ENCODE results near the gene ATP4A.
A peak's percentile ranks its signal among the peaks of the same experiment; 100 is the strongest.

Gene ATP4A

DNA sequence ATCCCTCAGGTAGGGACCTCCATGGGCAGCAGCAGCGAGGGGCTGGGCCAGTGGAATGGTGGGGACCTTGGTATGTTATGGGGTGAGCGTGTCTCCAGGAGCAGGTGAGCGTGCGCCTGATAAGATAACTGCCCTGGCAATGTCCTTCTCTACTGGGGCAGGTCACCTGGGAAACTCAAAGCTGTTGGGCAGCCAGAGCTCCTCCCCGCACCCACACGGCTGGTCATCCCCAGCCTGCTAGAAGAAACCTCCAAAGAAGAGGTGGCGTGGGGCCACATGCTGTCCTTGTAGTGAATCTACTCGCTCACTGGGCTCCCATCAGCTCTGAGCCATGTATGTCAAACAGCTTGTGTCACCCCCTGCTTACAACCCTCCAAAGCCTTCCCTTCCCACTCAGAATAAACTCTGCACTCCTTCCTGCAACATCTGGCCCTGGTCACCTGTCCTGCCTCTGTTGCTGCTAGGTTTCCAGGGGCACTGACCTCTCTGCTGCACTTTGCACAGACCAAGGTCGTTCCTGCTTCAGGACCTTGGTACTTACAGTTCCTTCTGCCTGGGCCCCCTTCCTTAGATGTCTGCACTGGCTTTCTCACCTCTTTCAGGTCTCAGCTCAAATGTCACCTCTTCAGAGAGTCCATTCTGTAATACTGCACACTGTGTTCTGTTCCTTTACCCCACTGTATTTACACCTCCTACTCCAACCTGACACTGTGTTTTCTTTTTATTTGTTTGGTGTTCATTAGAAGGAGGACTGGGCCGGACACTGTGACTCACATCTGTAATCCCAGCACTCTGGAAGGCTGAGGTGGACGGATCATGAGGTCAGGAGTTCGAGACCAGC is 1.8 kb upstream of the ATP4A start:
- DNase-seq (ENCODE audit: low read depth), result no peak

DNA sequence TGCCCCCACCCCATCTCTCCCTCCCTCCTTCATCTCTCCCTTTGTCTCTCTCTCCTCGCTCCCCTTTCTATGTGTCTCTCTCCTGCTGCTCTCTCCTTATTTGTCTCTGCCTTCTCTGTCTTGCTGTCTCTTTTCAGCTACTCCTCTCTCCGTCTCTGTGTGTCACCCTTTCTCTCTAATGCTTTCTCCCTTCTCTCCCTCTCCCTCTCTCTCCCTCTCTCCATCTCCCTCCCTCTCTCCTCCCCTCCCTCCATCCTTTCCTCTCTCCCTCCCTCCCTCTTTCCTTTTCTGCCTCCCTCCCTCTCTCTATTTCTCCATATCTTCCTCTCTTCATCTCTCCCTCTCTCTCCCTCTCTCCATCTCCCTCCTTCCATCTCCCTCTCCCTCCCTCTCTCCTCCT is 682 bp downstream of the ATP4A start:
- no peak for DNase-seq (ENCODE audit: low read depth)

DNA sequence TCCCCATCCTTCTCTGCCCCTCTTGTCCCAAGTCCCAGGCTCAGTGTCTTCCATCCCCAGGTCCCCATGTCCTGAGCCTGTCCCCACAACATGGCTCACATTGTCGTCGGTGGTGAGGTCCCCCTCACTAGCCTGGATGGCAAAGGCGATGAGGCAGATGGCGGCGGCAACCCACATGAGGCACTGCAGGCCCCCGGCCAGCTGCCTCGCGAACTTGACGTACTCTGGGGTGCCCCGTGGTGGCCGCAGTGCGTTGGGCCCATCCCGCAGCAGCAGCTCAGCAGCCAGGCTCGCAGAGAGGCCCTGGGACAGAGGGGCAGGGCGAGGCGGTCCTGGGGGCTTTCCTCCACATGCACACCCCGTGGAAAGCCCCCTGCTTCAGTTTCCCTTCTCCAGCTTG is 1.1 kb downstream of the ATP4A start:
- DNase-seq (ENCODE audit: low read depth), result no peak

DNA sequence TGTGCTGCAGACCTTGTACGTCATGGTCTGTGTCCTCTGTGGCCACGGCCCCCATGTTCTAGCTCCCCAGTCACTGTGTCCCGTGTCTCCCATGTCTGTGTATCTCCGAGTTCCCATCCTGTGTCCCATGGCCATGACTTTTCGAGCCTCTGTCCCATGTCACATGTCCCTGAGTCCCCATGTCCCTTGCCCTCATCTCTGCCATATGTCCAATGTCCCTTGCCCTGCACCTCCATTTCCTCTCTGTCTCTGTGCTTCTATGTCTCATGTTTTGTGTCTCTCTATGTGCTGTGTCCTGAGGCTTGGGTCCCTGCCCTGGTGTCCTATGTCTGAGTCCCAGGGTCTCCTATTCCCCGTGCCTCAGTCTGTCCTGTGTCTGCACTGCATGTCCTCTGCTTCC is 2.0 kb downstream of the ATP4A start:
- DNase-seq (ENCODE audit: low read depth), result no peak

DNA sequence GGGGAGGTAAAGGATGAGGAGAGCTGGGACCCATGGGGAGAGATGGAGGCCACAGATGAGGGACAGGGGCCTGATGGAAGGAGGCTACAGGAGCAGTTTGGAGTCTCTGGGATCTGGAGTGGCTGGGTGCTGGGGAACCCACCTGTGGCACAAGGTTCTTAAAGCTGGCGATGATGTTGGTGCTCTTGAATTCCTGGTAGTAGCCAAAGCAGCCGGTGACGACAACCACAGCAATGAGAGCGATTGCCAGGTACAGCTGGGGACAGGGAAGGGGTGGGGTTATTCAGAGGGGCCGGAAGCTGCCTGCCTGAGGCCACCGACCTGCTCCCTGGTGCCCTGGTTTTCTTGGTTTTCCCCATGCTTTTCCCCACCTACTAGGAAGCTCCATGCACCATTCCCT is 2.8 kb downstream of the ATP4A start:
- no peak for DNase-seq (ENCODE audit: low read depth)

DNA sequence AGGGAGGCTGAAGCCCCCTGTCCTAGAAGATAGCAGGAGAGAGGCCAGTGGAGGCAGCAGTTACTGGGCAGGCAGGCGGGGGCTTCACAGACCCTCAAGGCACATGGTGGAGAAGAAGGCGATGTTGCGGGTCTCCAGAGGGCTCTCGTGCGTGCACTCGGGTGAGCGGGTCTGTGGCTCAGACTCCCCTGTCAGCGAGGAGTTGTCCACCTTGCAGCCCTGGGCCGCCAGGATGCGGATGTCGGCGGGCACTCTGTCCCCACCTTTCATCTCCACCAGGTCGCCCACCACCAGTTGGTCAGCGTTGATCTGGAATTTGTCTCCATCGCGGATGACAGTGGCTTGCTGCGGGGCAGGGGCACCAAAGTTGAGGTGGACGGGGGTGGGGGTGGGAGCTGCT is 3.2 kb downstream of the ATP4A start:
- DNase-seq (ENCODE audit: low read depth), result no peak

DNA sequence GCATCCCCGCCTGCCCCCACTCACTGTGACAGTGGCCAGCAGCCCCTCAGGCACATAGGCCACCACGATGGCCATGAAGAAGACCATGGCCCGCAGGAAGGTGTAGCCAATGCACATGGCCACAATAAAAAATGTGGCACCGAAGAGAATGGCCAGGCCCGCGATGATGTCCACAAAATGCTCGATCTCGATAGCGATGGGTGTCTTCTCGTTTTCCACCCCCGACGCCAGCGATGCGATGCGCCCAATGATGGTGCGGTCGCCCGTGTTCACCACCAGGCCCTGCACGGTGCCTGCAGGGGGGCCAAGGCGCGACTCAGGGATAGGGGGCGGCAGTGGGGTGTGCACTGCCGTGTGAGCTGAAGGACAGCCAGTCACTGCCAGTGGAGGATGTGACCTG is 3.7 kb downstream of the ATP4A start:
- no peak for DNase-seq (ENCODE audit: low read depth)

DNA sequence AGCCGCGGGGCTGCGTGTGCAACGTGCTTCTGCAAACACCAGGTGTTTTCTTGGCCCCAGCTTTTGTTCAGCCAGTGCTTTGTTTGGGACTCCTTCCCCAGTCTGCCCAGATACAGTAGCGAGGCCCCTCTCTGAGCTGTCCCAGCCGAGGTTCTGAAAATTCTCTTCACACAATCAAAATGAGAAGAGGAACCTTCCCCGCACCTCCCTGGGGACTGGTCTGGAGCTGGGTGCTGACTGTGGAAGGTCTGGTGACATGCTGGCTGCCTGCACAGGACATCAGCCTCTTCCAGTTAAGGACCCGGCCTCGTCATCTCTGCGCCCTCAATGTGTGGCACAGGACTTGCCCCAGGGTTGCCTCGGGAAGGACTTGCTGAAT is 4.2 kb downstream of the ATP4A start:
- no peak for DNase-seq (ENCODE audit: low read depth)

DNA sequence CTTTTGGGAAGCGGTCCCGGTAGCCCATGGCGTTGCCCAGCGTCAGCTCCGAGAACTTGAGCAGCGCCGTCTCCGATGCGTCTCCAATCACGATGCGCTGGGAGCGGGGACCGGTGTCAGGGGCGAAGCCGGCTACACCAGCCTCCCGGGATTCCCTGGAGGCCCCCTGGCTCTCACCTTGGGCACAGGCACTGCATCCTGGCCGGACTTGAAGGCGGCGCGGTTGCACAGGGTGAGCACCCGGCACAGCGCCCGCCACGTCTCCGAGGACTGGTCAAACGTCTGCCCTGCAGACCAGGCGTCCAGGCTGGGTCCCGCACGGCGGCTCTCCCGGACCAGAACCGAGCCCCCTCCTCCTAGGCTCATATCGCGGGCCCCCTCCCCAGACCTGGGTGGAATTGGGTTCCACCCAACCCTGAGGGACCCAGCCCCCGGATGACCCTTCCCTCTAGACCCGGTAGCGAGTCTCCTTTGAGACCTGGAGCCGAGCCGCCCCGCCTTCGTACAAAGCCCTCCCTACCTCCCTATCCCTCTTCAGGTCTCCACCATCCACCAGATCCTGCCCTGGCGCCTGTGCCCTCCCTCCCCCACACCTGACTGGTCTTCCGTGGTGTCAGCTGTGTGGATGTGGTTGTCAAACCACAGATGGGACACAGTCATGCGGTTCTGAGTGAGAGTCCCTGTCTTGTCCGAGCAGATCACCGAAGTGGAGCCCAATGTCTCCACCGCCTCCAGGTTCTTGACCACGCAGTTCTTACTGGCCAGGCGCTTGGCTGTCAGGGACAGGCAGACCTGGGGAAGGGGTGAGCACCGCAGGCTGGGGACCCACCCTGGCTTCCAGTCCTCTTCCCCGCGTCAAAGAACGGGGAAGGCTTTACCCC is 4.8 kb downstream of the ATP4A start:
- DNase-seq (ENCODE audit: low read depth), result no peak

DNA sequence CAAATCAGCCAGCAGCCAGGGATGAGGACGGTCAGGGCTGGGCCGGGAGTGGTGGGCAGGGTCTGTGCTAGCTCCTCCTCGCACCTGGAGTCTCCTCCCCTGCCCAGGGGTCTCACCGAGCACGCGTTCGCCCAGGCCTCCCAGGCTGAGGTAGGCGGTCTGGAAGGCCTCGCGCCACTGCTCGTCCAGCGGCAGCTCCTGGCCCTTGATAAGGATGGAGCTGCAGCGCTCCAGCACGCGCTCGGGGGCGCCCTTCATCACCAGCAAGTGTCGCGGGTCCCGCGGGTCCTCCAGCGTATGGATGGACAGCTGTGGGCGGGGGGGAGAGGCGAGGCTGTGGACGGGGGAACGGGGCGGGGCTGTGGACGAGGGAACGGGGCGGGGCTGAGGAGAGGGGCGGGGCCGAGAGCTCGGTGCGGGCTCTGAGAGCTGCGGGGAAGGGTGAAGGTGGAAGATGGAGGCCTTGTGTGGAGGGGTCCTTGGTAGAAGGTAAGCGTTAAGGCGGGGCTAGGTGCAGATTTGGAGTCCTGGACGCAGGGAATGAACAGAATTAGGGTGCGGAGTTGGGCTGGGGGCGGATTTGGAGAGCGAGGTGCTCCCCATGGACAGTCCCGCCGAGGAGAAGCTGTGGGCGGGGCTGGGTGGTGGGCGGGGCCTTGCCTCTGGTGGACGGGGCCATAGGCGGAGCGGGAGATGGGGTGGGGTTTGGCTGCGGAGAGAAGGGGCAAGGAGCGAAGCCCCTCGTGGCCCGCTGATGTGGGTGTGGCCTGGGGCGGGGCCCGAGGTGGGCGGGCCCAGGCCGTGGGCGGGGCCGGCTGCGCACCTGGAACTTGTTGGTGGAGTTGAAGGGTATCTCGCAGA is 5.7 kb downstream of the ATP4A start:
- DNase-seq (ENCODE audit: low read depth), result peak; percentile 36

DNA sequence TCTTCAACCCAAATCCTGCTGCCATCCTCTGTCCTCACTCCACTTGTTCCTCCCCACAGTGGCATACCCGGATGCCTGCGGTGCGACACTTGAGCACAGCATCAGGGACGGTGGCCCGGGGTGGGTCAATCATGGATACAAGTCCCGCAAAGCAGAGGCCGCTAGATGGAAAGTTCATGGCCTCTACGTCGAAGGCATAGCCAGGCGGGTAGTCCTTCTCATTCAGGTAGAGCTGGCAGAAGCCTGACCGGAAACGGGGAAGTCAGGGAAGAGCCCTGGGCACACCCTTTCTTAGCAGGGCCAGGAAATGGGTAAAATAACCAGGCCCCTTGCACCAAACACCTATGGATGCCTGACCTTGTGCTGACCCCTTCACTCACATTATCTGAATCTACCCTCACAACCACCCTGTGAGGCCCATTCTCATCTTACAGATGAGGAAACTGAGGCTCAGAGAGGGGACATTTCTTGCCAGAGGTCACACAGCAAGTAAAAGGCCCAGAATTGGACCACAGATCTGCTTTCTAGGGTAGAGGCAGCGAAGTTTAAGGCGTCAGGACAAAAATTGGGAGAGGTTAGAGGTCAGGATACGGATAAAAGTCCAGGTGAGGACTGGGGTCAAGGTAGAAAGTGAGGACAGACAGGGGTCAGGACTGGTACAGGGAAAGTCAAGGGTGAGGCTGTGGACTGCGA is 6.5 kb downstream of the ATP4A start:
- no peak for DNase-seq (ENCODE audit: low read depth)

DNA sequence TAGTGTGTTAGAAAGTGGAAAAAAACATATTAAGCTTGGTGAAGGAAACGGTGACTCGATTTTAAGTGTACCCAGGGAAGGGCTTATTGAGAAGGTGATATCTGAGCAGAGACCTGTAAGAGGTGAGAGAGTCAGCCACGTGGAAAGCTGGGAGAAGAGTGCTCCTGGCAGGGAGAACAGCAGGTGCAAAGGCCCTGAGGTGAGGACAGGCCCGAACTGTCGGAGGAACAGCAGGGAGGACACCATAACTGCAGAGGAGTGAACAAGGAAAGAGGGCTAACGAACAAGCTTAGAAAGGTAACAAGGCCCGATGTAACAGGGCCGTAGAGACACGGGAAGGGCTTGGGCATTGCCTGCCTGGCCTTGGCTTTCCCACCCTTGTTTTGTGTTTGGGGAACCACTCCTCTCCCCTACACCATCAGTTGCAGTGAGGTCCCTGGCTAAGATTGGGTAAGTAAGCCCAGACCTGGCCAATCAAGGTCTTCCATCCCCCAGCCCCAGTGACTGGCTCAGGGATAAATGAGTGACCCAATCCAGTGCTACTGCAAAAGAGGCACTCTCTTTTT is 7.3 kb downstream of the ATP4A start:
- no peak for DNase-seq (ENCODE audit: low read depth)

DNA sequence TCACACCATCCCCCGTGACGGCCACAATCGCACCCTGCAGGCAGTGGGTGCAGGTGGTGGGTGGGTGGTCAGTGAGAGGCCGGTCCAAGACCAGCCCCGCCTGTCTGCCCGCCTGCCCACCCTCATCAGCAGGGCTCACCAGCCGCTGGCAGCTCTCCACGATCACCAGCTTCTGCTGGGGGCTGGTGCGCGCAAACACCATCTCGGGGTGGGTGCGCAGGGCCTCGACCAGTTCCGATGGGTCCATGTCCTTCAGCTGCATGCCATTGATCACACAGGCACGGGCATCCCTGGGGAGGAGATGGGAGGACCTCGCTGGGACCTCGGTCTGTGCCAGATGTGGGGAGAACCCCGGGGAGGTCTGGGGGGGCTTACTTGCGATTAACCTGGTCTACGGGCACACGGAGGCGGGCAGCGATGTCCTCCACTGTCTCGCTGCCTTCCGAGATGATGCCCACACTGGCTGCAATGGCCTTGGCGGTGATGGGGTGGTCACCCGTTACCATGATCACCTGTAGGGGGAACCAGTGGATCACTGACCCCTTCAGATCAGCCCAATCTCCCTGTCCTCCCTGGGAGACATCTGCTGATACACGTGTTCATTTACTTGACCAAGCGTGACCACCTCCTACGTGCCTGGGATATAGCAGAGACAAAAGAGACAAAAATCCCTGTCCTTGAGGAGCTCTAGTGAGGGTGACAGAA is 8.0 kb downstream of the ATP4A start:
- DNase-seq (ENCODE audit: low read depth), result no peak

DNA sequence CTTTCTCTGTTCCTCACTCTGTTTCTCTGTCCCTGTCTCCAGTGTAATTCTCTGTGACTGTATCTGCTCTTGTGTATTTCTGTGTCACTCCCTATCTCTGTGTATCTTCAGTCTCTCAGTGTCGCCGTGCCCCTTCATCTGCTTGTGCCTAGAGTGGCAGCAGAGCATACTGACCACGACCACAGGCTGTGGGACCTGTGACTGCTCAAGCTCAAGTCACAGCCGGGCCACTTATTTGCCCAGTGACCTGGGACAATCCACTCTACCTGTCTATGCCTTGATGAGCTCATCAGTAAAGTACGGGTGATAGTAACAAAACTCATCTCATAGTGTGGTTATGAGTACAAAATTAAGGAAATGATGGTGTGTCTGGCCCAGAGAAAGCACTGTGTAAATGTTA is 9.4 kb downstream of the ATP4A start:
- DNase-seq (ENCODE audit: low read depth), result no peak

DNA sequence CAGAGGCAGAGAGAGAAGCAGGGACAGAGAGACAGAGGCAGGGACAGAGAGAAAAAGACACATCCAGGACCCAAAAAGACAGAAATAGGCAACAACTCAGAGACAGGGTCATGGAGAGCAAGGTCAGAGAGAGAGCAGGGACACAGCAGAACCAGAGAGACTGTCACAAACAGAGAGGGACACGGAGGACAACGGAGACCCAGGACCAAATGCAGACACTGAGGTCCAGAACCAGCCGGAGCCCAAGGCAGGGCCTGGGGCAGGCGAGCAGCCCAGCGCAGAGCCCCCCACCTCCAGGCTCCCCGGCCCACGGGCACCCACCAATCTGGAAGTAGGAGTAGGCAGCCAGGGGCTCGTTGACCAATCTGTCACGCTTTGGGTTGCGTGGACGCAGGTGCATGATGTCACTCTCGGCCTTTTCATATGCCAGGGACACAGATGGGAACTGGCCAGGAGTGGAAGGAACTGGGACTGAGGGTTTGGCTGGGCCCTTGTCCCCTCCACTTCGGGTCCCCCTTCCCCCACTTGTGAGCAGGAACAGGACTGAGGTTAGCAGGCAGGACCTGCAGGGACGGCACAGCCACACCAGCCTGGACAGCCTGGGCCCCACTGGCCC is 10.0 kb downstream of the ATP4A start:
- DNase-seq (ENCODE audit: low read depth), result no peak

DNA sequence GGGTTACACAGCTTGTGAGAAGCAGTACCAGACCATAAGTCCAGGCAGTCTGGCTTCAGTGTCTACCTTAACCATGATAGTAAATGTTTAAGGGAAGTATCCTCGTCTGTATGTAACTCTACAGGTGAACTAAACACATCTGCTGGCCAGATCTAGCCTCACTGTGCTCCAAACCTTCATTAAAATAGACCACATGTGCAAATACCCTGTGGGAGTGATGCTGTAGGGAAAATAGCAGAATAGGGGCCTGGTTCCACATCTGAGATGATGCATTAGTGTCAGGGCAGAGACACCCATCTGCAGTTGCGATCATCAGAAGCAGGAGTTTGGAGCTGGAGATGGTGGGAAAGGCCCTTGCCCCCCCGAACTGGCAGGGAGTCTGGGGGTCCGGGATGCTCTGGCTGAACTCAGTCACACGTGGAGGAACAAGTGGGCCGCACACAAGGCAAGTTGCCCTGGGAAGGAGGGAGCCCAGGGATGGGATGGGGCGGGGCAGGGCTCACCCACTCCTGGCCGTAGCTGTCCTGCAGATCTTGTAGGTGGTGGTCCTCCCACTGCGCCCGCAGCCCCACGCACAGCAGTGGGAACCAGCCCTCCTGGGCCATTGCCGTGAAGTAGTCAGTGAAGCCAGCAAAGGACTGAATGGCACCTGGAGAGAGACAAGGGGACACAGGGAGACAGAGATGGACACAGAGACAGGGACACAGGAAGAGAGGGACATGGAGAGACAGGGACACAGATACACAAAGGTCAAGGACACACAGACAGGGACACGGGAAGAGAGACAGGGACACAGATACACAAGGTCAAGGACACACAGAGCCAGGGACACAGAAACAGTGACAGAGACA is 10.7 kb downstream of the ATP4A start:
- no peak for DNase-seq (ENCODE audit: low read depth)

DNA sequence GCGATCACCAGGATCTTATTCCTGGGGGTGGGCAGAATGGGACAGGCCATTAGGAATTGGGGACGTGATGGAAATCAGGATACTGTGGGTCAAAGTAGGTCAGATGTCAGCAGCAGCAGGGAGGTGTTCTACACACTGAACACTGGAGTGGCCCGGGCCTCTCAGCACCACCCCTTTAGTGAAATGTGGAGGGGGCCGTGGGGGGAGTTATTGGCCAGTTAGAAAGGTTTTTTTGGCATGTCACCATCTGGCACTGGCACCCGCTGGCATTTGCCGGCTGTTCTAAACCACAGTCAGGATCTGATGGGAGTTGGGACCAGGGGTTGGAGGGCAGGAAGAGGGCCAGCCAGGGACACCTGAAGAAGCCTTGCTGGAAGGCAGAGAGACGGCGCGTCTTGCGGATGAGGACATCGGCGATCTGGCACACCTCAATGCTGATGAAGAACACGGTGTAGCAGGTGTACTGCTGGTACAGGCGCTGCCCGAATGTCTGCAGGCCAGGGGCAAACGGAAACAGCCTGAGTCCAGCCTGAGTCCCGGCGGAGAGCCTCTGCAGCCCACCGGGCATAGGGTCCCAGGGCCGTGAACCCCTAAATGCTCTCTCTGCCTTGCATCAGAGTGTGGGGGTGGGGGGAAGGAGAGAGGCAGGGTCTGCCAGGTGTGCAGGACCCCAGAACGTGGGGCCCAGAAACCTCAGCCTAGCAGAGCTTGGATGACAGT is 12.2 kb downstream of the ATP4A start:
- no peak for DNase-seq (ENCODE audit: low read depth)

DNA sequence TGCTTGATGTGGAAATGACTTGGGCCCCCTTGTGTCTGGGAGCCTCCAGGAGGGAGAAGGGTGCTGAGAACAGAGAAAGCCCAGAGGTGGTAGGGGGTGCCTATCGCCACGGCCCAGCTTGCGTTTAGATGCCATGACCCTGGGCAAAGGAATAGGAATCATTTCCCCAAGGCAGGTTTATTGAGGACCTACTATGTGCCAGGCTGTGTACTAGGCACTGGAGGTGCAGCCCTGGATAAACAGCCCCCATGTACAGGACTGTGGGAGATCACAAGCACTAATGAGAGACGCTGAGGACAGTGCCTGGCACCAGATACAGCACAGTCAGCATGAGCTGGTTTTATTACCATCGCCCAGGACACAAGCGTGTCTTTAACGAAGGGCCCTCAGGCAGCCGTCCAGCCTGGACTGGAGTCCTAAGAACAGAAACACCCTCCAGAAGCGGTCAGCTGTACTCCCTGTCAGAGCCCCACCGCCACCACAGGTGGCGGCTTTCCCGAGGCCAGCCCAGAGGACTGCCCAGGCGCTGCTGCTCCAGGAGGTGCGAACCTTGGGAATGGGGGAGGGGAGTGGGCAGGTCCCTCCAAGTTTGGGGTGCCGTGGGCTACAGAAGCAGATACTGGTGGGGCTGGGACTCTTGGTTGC is 13.5 kb downstream of the ATP4A start:
- DNase-seq (ENCODE audit: low read depth), result no peak
